ENCODE data around the gene TPST1. TPM values are rescaled to one million over a fixed set of nuclear protein-coding genes. Genes with fewer than 3 reads are reported as not detected.

TPST1 gene
- total RNA-seq, 1 experiment from 2014 or later, result 29.0 TPM

- DNase-seq (ENCODE audit: low read depth, low spot score), result no peak
- BruUV-seq (replicated peaks), result no TSS peak
- no peak overlapping the region for H3K27ac ChIP-seq (ENCODE audit: low read length)
- ChIA-PET CTCF (no interaction called here), POLR2A (interaction anchor here (0.6 kb wide), 2 partner anchors 20 to 90 kb away, joined by 3 to 13 read pairs; no protein-coding TSS in a partner anchor)
- no peaks in the 10 kb centered on the region for H3K36me3 ChIP-seq (ENCODE audit: control insufficient read depth, insufficient read depth, low read length)
- TF ChIP-seq REST (IDR thresholded peaks at IDR 0.05; ENCODE audit: insufficient read depth in 1 of 2, low read depth in 2 of 2, low read length in 1 of 2), result no peak
- no peak for TF ChIP-seq POLR2AphosphoS5 (IDR thresholded peaks at IDR 0.05; ENCODE audit: low read depth, low read length)
- no peak for TF ChIP-seq CTCF (IDR thresholded peaks at IDR 0.05)
- no peaks in the 10 kb centered on the region for H3K27me3 ChIP-seq (ENCODE audit: control insufficient read depth, insufficient read depth, low read length)
- no peak for ATAC-seq
- H3K4me1 ChIP-seq (ENCODE audit: control insufficient read depth, insufficient read depth, low read length), result peaks cover 9% of the 10 kb centered on the region
- no peak overlapping the region for H3K4me3 ChIP-seq (ENCODE audit: low read depth in 2 of 2, low read length in 2 of 2)
- in situ Hi-C loops (cut with HindIII; ENCODE audit: low pct_unique_long_range_greater_than_20kb, low sequenced_read_pairs) (no loop called here), intact Hi-C loops (cut with micrococcal nuclease; ENCODE audit: unreplicated experiment) (loop anchor here (10.0 kb wide), 1 partner anchor 143 kb away; no protein-coding TSS in a partner anchor)
- no peaks in the 10 kb centered on the region for H3K9me3 ChIP-seq (ENCODE audit: control insufficient read depth, insufficient read depth, low read depth, low read length)
These were observed 6.3 kb downstream of the TPST1 start for GRCh38 chr7:66211429-66211828.

- intact Hi-C loops (cut with micrococcal nuclease; ENCODE audit: unreplicated experiment) (loop anchor here (10.0 kb wide), 1 partner anchor 141 kb away; no protein-coding TSS in a partner anchor), in situ Hi-C loops (cut with HindIII; ENCODE audit: low pct_unique_long_range_greater_than_20kb, low sequenced_read_pairs) (no loop called here)
- Histone ChIP-seq H3K9me3 (ENCODE audit: control insufficient read depth, insufficient read depth, low read depth, low read length) (no peaks in the 10 kb centered on the region), H3K27me3 (ENCODE audit: control insufficient read depth, insufficient read depth, low read length) (no peaks in the 10 kb centered on the region), H3K4me1 (ENCODE audit: control insufficient read depth, insufficient read depth, low read length) (no peaks in the 10 kb centered on the region), H3K36me3 (ENCODE audit: control insufficient read depth, insufficient read depth, low read length) (no peaks in the 10 kb centered on the region), H3K27ac (ENCODE audit: low read length) (no peak overlapping the region), H3K4me3 (ENCODE audit: low read depth in 2 of 2, low read length in 2 of 2) (no peak overlapping the region)
- CTCF ChIA-PET, result no interaction called here
- no peak for ATAC-seq
- POLR2A ChIA-PET, result interaction anchor here (0.6 kb wide), 1 partner anchor 8 kb away, joined by 10 read pairs; no protein-coding TSS in a partner anchor
- no peak for DNase-seq (ENCODE audit: low read depth, low spot score)
- BruUV-seq (replicated peaks), result no TSS peak
- TF ChIP-seq SIN3A (IDR thresholded peaks at IDR 0.05; ENCODE audit: borderline replicate concordance, insufficient read depth, low read depth, low read length) (no peak), POLR2AphosphoS5 (IDR thresholded peaks at IDR 0.05; ENCODE audit: low read depth, low read length) (no peak), TCF7L2 (IDR thresholded peaks at IDR 0.05; ENCODE audit: low read depth, low read length) (no peak), CTCF (IDR thresholded peaks at IDR 0.05) (no peak), REST (IDR thresholded peaks at IDR 0.05; ENCODE audit: insufficient read depth in 1 of 2, low read depth in 2 of 2, low read length in 1 of 2) (no peak)
These were observed 8.5 kb downstream of the TPST1 start for GRCh38 chr7:66213637-66214036.
